Smooth muscle cell of bladder (primary cell): ENCODE data around the gene MAP1S. TPM values are rescaled to one million over a fixed set of nuclear protein-coding genes. Genes with fewer than 3 reads are reported as not detected.

Experiments used
- total RNA-seq: library from RNA; depleted of rRNA; stranded (reverse); fragments of >200 nt; gene quantifications from 2 replicates; pipeline ENCODE4 v1.2.3, GENCODE V29; 2014

Gene MAP1S, protein sequence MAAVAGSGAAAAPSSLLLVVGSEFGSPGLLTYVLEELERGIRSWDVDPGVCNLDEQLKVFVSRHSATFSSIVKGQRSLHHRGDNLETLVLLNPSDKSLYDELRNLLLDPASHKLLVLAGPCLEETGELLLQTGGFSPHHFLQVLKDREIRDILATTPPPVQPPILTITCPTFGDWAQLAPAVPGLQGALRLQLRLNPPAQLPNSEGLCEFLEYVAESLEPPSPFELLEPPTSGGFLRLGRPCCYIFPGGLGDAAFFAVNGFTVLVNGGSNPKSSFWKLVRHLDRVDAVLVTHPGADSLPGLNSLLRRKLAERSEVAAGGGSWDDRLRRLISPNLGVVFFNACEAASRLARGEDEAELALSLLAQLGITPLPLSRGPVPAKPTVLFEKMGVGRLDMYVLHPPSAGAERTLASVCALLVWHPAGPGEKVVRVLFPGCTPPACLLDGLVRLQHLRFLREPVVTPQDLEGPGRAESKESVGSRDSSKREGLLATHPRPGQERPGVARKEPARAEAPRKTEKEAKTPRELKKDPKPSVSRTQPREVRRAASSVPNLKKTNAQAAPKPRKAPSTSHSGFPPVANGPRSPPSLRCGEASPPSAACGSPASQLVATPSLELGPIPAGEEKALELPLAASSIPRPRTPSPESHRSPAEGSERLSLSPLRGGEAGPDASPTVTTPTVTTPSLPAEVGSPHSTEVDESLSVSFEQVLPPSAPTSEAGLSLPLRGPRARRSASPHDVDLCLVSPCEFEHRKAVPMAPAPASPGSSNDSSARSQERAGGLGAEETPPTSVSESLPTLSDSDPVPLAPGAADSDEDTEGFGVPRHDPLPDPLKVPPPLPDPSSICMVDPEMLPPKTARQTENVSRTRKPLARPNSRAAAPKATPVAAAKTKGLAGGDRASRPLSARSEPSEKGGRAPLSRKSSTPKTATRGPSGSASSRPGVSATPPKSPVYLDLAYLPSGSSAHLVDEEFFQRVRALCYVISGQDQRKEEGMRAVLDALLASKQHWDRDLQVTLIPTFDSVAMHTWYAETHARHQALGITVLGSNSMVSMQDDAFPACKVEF
- 9.2 and 11.2 TPM in 2 replicates for total RNA-seq

GRCh38 chr19:17718947-17719711 is at the start of gene MAP1S:
Gene MAP1S, plus strand, starts transcription at chr19:17719480. Its CDS starts 23 bp downstream, at chr19:17719503.

GRCh38 chr19:17687857-17688784 is 31.2 kb upstream of the MAP1S start, which contains the start of gene UNC13A:
Gene UNC13A, minus strand, starts transcription at chr19:17688354. Its CDS starts 155 bp downstream, at chr19:17688199.

GRCh38 chr19:17751103-17751911 is 32.0 kb downstream of the MAP1S start, which contains the start of gene FCHO1:
Gene FCHO1, plus strand, starts transcription at chr19:17751477. Its CDS starts 3,688 bp downstream, at chr19:17755165.

Other genes starting within 250 kb of the MAP1S start
- gene SLC27A1, start 249.0 kb upstream of the MAP1S start, total RNA-seq, result 14.9 and 20.4 TPM in 2 replicates
- gene PGLS, start 207.8 kb upstream of the MAP1S start, total RNA-seq, result 49.4 and 58.5 TPM in 2 replicates
- gene COLGALT1, start 163.8 kb upstream of the MAP1S start, total RNA-seq, result 93.2 and 113 TPM in 2 replicates
- 0.28 TPM in 2 replicates for gene UNC13A, start 31.1 kb upstream of the MAP1S start, total RNA-seq
- gene FCHO1, start 32.0 kb downstream of the MAP1S start, total RNA-seq, result 0.09 and 0.14 TPM in 2 replicates
- not detected in 2 replicates for gene B3GNT3, start 75.7 kb downstream of the MAP1S start, total RNA-seq
- gene INSL3, start 102.0 kb downstream of the MAP1S start, total RNA-seq, result not detected in 2 replicates
- 1.00 and 2.3 TPM in 2 replicates for gene JAK3, start 128.5 kb downstream of the MAP1S start, total RNA-seq
- 1,775 and 1,825 TPM in 2 replicates for gene RPL18A, start 140.4 kb downstream of the MAP1S start, total RNA-seq
- gene SLC5A5, start 152.5 kb downstream of the MAP1S start, total RNA-seq, result not detected in 2 replicates
- 28.0 and 34.3 TPM in 2 replicates for gene CCDC124, start 213.5 kb downstream of the MAP1S start, total RNA-seq
- 0.09 TPM in 1 of 2 replicates, not detected in the other for gene KCNN1, start 247.6 kb downstream of the MAP1S start, total RNA-seq